ENCODE measurements around the gene ATP8B3.

Gene ATP8B3

DNA sequence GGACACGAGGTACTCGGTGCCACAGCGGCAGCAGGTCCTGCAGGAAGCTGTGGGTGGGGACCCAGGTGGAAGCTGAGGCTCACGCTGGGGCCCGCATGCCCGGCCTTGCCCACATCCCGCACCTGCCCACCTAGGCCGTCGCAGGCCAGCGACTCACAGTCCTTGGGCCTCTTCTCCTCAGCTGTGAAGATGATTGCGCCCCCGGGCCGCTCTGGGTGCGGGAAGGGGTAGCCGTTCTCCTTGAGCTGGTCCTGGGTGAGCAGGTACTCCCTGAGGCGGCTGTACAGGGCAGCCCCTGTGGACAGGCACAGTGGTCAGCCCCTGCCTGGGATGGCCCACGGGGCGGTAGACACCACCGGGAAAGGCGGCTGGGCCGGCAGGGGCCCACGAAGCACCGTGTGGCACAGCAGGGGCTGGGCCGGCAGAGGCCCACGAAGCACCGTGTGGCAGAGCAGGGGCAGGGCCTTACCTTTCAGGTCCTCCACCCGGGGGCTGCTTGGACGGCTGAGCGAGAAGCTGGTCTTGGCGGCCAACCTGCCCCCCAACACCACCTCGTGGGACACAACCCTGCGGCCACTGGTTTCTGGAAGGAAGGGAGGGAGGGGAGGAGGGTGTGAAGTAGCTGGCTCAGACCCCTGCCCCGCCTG is 6.6 kb upstream of the ATP8B3 start:
- H3K27ac ChIP-seq (ENCODE audit: low read depth, low read length): no peak overlapping the region
- H3K27me3 ChIP-seq (ENCODE audit: control insufficient read depth in 1 of 2, insufficient read depth in 2 of 2, low read length in 2 of 2): no peaks in the 10 kb centered on the region
- H3K9ac ChIP-seq (ENCODE audit: low read length): no peak overlapping the region
- H3K9me3 ChIP-seq (ENCODE audit: low read length): no peaks in the 10 kb centered on the region
- H3K4me3 ChIP-seq (ENCODE audit: low read depth in 1 of 2, low read length in 2 of 2): no peak overlapping the region
- peaks cover 40% of the 10 kb centered on the region for H3K36me3 ChIP-seq (ENCODE audit: insufficient read depth, low read length)
- no peaks in the 10 kb centered on the region for H3K4me1 ChIP-seq (ENCODE audit: insufficient read depth, low read length)

- peaks cover 8% of the 10 kb centered on the region for H3K4me1 ChIP-seq (ENCODE audit: insufficient read depth, low read length)
- no peak overlapping the region for H3K27ac ChIP-seq (ENCODE audit: low read depth, low read length)
- peaks cover 32% of the 10 kb centered on the region for H3K36me3 ChIP-seq (ENCODE audit: insufficient read depth, low read length)
- no peak overlapping the region for H3K9ac ChIP-seq (ENCODE audit: low read length)
- no peak overlapping the region for H3K4me3 ChIP-seq (ENCODE audit: low read depth in 1 of 2, low read length in 2 of 2)
- no peaks in the 10 kb centered on the region for H3K9me3 ChIP-seq (ENCODE audit: low read length)
- no peaks in the 10 kb centered on the region for H3K27me3 ChIP-seq (ENCODE audit: control insufficient read depth in 1 of 2, insufficient read depth in 2 of 2, low read length in 2 of 2)
These were observed 5.6 kb upstream of the ATP8B3 start for GRCh38 chr19:1817553-1818179.

GRCh38 chr19:1816530-1817298 is 4.6 kb upstream of the ATP8B3 start:
- peaks cover 32% of the 10 kb centered on the region for H3K36me3 ChIP-seq (ENCODE audit: insufficient read depth, low read length)
- no peaks in the 10 kb centered on the region for H3K27me3 ChIP-seq (ENCODE audit: control insufficient read depth in 1 of 2, insufficient read depth in 2 of 2, low read length in 2 of 2)
- H3K9ac ChIP-seq (ENCODE audit: low read length): no peak overlapping the region
- no peak overlapping the region for H3K4me3 ChIP-seq (ENCODE audit: low read depth in 1 of 2, low read length in 2 of 2)
- H3K4me1 ChIP-seq (ENCODE audit: insufficient read depth, low read length): peaks cover 9% of the 10 kb centered on the region
- no peaks in the 10 kb centered on the region for H3K9me3 ChIP-seq (ENCODE audit: low read length)
- H3K27ac ChIP-seq (ENCODE audit: low read depth, low read length): no peak overlapping the region

DNA sequence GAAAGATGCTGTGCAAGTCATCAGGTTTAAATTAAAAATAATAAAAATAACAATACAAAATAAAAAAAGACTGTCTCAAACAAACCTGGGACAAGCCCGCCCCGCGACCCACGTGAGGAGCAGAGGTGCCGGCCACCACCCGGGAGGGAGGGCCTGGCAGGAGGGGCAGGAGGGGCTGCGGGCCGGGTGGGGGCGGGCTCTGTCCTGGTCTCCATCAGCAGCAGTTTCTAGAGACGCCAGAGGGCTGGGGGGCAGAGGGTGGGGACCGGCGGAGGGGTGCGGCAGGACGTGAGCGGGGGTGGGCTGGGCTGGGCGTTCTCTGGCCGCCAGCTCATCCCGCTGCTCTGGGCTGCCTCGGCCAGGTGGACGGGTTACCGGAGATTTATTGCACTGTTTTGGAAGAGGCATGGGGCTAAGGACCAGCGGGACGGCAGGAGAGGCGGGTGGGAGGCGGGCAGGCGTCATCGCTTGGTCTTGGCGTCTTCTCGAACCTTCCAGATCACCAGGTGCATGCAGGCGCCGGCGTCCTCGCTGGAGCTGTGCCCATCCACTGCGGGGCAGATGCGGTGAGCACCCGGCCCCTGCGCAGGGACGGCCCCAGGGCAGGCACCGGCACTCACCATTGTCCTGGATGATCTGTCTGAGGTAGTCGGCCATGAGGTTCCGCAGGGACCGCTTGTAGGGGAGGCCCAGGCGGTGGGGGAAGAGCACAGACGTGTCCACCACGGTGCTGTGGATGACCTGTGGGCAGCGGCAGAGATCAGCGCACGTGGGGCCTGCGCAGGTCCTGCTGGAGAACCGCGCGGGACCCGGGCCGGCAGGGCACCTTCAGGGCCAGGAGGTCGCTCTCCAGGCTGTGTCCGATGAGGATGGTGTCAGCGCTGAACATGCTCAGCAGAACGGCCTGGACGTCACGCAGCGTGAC is 3.8 kb upstream of the ATP8B3 start:
- peaks cover 9% of the 10 kb centered on the region for H3K4me1 ChIP-seq (ENCODE audit: insufficient read depth, low read length)
- H3K36me3 ChIP-seq (ENCODE audit: insufficient read depth, low read length): peaks cover 32% of the 10 kb centered on the region
- H3K9ac ChIP-seq (ENCODE audit: low read length): no peak overlapping the region
- no peak overlapping the region for H3K27ac ChIP-seq (ENCODE audit: low read depth, low read length)
- H3K4me3 ChIP-seq (ENCODE audit: low read depth in 1 of 2, low read length in 2 of 2): no peak overlapping the region
- H3K27me3 ChIP-seq (ENCODE audit: control insufficient read depth in 1 of 2, insufficient read depth in 2 of 2, low read length in 2 of 2): no peaks in the 10 kb centered on the region
- H3K9me3 ChIP-seq (ENCODE audit: low read length): no peaks in the 10 kb centered on the region

DNA sequence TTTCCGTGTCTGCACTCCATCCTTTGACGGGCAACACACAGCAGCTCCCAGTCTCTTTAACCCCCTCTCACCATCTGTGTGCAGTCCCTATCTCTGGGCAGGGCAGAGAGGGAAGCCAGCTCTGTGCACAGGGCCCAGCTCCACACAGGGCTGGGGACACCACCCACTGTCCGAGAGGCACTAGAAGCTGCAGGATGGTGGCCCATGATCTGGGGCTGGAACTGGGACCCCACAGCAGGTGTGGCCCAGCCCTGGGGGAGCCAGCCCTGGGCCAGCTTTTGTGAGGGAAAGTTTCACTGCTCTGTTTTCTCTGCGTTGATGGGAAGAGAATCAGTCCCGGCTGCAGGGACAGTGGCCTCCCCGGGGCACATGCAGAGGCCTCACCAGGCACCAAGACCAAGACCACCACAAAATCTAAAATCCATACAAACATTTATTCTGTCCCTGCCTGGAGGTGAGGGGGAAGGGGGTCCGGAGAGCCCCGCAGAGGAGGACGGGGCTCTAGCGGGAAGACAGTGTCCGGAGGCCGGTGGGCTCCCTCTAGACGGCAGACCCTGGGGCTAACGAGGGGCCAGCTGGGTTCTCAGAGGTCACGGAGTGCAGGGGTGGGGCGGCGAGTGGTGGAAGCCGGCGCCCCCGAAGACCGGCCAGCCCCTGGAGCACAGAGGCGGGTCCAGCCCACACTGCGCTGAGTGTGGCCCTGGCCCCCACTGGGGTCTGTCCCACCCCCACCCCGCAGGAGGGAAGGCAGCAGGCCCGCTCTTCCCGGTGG is 2.9 kb upstream of the ATP8B3 start:
- Histone ChIP-seq H3K4me1 (ENCODE audit: insufficient read depth, low read length) (peaks cover 9% of the 10 kb centered on the region), H3K4me3 (ENCODE audit: low read depth in 1 of 2, low read length in 2 of 2) (no peak overlapping the region), H3K27ac (ENCODE audit: low read depth, low read length) (no peak overlapping the region), H3K27me3 (ENCODE audit: control insufficient read depth in 1 of 2, insufficient read depth in 2 of 2, low read length in 2 of 2) (no peaks in the 10 kb centered on the region), H3K9me3 (ENCODE audit: low read length) (no peaks in the 10 kb centered on the region), H3K9ac (ENCODE audit: low read length) (no peak overlapping the region), H3K36me3 (ENCODE audit: insufficient read depth, low read length) (peaks cover 25% of the 10 kb centered on the region)

DNA sequence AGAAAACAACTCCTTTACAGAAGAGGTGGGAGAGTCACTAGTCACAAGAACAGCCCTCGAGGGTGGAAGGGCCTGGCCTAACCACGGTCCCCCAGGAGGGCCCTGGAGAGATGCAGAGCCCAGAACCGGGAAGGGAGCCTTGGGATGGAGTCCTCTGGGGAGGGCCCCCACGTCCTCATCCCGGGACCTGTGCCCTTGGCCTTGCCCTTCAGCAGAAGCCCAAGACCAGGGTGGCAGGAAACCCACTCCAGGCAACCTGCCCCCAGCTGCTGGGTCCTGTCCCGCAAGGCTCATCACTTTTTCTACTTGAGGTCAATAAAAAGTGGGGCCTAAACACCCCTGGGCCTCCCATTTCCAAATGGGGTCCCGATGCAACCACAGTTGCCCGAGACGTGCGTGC is 2.3 kb upstream of the ATP8B3 start:
- Histone ChIP-seq H3K9ac (ENCODE audit: low read length) (no peak overlapping the region), H3K36me3 (ENCODE audit: insufficient read depth, low read length) (peaks cover 22% of the 10 kb centered on the region), H3K27me3 (ENCODE audit: control insufficient read depth in 1 of 2, insufficient read depth in 2 of 2, low read length in 2 of 2) (no peaks in the 10 kb centered on the region), H3K27ac (ENCODE audit: low read depth, low read length) (no peak overlapping the region), H3K9me3 (ENCODE audit: low read length) (no peaks in the 10 kb centered on the region), H3K4me1 (ENCODE audit: insufficient read depth, low read length) (peaks cover 9% of the 10 kb centered on the region), H3K4me3 (ENCODE audit: low read depth in 1 of 2, low read length in 2 of 2) (no peak overlapping the region)

DNA sequence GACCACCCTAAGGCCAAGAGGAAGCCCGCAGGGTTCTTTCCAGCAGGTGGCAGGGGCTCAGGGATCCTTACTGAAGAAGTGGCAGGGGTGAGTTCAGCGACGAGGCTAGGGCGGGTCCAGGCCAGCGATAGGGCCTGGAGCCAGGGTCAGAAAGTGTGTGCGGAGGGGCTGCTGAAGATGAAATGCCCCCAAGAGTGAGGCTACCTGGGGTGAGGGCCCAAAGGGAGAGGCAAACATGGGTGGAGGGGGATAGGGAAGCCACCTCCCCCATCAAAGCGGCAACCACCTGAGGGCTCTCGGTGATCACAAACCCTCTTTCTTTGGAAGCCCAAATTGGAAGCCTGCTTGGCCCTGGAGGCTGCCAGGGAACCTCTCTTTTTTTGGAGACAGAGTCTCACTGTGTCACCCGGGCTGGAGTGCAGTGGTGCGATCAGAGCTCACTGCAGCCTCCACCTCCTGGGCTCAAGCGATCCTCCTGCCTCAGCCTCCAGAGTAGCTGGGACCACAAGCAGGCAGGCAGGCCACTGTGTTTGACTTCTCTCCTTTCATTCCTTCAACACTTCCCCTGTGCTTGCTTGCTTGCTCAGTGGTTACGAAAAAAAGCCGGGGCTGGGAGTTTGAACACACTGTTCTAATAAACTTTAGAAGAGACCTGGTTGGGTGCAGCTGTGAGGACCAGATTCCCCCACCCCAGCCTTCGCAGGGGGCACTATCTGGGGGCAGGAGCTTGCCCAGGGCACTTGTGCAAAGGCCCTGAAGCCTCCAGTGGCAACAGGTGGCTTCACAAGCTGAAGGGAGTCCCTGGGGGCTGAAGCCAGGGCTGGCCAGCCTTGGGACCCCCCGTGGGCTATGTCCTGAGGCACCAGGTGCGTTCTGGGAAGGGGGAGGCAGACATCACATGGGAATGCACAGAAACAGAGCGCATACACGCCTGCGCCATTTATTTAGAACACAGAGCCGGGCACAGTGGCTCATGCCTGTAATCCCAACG is 1.4 kb upstream of the ATP8B3 start:
- Histone ChIP-seq H3K27ac (ENCODE audit: low read depth, low read length) (peak overlapping the region; percentile 56), H3K4me3 (ENCODE audit: low read depth in 1 of 2, low read length in 2 of 2) (peak overlapping the region; percentile 40 to 74)

GRCh38 chr19:1812426-1813191 is 533 bp upstream of the ATP8B3 start:
- Histone ChIP-seq H3K36me3 (ENCODE audit: insufficient read depth, low read length) (peaks cover 10% of the 10 kb centered on the region), H3K4me1 (ENCODE audit: insufficient read depth, low read length) (peaks cover 9% of the 10 kb centered on the region), H3K27me3 (ENCODE audit: control insufficient read depth in 1 of 2, insufficient read depth in 2 of 2, low read length in 2 of 2) (no peaks in the 10 kb centered on the region), H3K9ac (ENCODE audit: low read length) (peak overlapping the region; percentile 9), H3K27ac (ENCODE audit: low read depth, low read length) (peak overlapping the region; percentile 56), H3K9me3 (ENCODE audit: low read length) (no peaks in the 10 kb centered on the region), H3K4me3 (ENCODE audit: low read depth in 1 of 2, low read length in 2 of 2) (peak overlapping the region; percentile 40 to 74)

More for the DNA sequence above, 1.4 kb upstream of the ATP8B3 start:
- Histone ChIP-seq H3K36me3 (ENCODE audit: insufficient read depth, low read length) (peaks cover 19% of the 10 kb centered on the region), H3K27me3 (ENCODE audit: control insufficient read depth in 1 of 2, insufficient read depth in 2 of 2, low read length in 2 of 2) (no peaks in the 10 kb centered on the region), H3K4me1 (ENCODE audit: insufficient read depth, low read length) (peaks cover 9% of the 10 kb centered on the region), H3K9me3 (ENCODE audit: low read length) (no peaks in the 10 kb centered on the region), H3K9ac (ENCODE audit: low read length) (peak overlapping the region; percentile 9)

DNA sequence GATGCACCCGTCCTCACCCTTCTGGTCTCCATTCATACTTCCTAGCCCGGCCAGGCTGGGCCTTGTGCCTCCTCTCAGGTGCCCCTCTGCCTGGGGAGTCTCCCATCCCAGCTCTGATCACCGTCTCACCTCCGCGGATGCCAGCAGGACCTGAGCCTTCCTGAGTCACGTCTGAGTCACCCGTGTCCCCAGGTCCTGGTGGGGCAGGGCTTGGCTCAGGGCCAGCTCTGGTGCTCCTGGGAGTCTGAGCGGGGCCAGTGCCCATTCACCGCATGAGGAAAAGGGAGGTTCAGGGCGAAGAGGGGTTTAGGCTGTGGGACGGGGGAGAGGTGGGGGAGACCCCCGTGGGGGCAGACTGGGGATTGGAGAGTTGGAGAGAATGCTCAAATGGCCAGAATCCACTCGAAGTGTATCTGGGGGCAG is 593 bp downstream of the ATP8B3 start:
- no peaks in the 10 kb centered on the region for H3K36me3 ChIP-seq (ENCODE audit: insufficient read depth, low read length)
- H3K9ac ChIP-seq (ENCODE audit: low read length): no peak overlapping the region
- no peak overlapping the region for H3K27ac ChIP-seq (ENCODE audit: low read depth, low read length)
- H3K4me1 ChIP-seq (ENCODE audit: insufficient read depth, low read length): peaks cover 9% of the 10 kb centered on the region
- peak overlapping the region in 1 of 2 donors; percentile 16 for H3K4me3 ChIP-seq (ENCODE audit: low read depth in 1 of 2, low read length in 2 of 2)
- H3K27me3 ChIP-seq (ENCODE audit: control insufficient read depth in 1 of 2, insufficient read depth in 2 of 2, low read length in 2 of 2): no peaks in the 10 kb centered on the region
- no peaks in the 10 kb centered on the region for H3K9me3 ChIP-seq (ENCODE audit: low read length)
